Measurements from ENCODE around the gene PPARGC1A. TPM values are rescaled to one million over a fixed set of nuclear protein-coding genes. Genes with fewer than 3 reads are reported as not detected.

The PPARGC1A gene
- total RNA-seq, 2 donors from 2014 or later, result 8.9 to 10.2 TPM

DNA sequence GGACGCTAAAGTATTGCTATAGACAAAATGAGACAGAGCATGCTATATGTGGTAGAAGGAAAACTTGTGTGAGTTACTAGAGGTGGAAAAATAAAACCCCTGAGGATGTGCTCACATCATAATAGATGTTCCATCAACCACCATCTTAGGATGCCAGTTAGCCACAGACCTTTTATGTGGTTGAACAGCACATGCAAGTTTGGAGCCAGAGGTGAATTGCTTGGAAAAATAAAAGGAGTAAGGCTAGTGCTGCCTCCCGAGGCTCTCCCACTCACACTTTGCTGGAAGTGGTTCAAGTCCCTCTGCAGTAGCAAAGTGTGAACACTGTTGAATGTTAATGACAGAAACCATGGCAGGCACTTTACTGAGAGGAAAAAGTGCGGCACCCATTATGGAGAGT, 39.4 kb upstream of the PPARGC1A start:
- H3K9me3 ChIP-seq (ENCODE audit: control insufficient read depth, low read length), result no peaks in the 10 kb centered on the region
- Mint-ChIP-seq H3K27ac (no peak overlapping the region), H3K4me1 (peaks cover 38% of the 10 kb centered on the region), H3K9me3 (no peaks in the 10 kb centered on the region), H3K36me3 (ENCODE audit: low read depth) (no peaks in the 10 kb centered on the region), H3K27me3 (ENCODE audit: insufficient read depth) (no peaks in the 10 kb centered on the region), H3K4me3 (no peak overlapping the region)
- no peak overlapping the region for H3K27ac ChIP-seq (ENCODE audit: low read depth, low read length)
- DNase-seq, result no peak
- no peak overlapping the region for H3K4me3 ChIP-seq (ENCODE audit: low read length)
- no peaks in the 10 kb centered on the region for H3K36me3 ChIP-seq (ENCODE audit: control insufficient read depth, insufficient read depth, low read length)
- H3K27me3 ChIP-seq (ENCODE audit: control insufficient read depth, insufficient read depth, low read length, poor library complexity, severe bottlenecking), result no peaks in the 10 kb centered on the region
- WGBS, 2 experiments (ENCODE audit: insufficient coverage in 1 of 2, insufficient read length in 1 of 2), result 90 to 96% methylated on average over 2 to 3 of the region's 3 CpGs
- peaks cover 7% of the 10 kb centered on the region for H3K4me1 ChIP-seq (ENCODE audit: control insufficient read depth, insufficient read depth, low read length)
- H3K9ac ChIP-seq (ENCODE audit: extremely low read depth, low read length, poor library complexity, severe bottlenecking), result no peak overlapping the region
- TF ChIP-seq CTCF (conservative IDR thresholded peaks at IDR 0.05), result no peak

GRCh38 chr4:23924556-23924955, 34.7 kb upstream of the PPARGC1A start:
- no peak for DNase-seq
- Histone ChIP-seq H3K27me3 (ENCODE audit: control insufficient read depth, insufficient read depth, low read length, poor library complexity, severe bottlenecking) (no peaks in the 10 kb centered on the region), H3K9me3 (ENCODE audit: control insufficient read depth, low read length) (no peaks in the 10 kb centered on the region), H3K4me1 (ENCODE audit: control insufficient read depth, insufficient read depth, low read length) (peaks cover 3% of the 10 kb centered on the region), H3K4me3 (ENCODE audit: low read length) (no peak overlapping the region), H3K27ac (ENCODE audit: low read depth, low read length) (no peak overlapping the region), H3K36me3 (ENCODE audit: control insufficient read depth, insufficient read depth, low read length) (no peaks in the 10 kb centered on the region), H3K9ac (ENCODE audit: extremely low read depth, low read length, poor library complexity, severe bottlenecking) (no peak overlapping the region)
- Mint-ChIP-seq H3K4me3 (no peak overlapping the region), H3K36me3 (ENCODE audit: low read depth) (no peaks in the 10 kb centered on the region), H3K4me1 (peaks cover 22% of the 10 kb centered on the region), H3K27me3 (ENCODE audit: insufficient read depth) (no peaks in the 10 kb centered on the region), H3K9me3 (no peaks in the 10 kb centered on the region), H3K27ac (no peak overlapping the region)
- no peak for TF ChIP-seq CTCF (conservative IDR thresholded peaks at IDR 0.05)
- WGBS, 2 experiments (ENCODE audit: insufficient coverage in 1 of 2, insufficient read length in 1 of 2), result 94% methylated on average over 4 of the region's 4 CpGs; no CpG with 5 or more reads in 1 of the 2 experiments

DNA sequence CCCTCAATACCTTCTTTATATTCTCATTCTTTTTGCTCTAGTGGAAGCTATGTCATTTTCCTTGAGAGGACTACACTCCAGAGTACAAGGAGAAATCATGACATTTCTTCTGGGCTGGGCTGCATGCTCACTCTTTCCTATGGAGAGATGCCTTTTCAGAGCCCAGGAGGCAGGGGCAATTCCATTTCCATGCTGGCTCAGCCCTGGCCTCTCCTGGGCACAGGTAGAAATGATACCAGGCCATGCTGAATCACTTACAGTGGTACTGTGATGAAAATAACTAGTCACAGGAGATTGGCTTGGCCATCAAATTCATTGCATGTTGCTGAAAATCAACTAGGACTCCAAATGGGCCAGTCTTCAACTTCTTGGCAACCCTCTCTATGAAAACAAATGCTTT, 34.0 kb upstream of the PPARGC1A start:
- peaks cover 22% of the 10 kb centered on the region for H3K4me1 Mint-ChIP-seq
- H3K27me3 Mint-ChIP-seq (ENCODE audit: insufficient read depth), result no peaks in the 10 kb centered on the region

More for the DNA sequence above, 34.0 kb upstream of the PPARGC1A start:
- no peaks in the 10 kb centered on the region for H3K27me3 ChIP-seq (ENCODE audit: control insufficient read depth, insufficient read depth, low read length, poor library complexity, severe bottlenecking)
- H3K36me3 ChIP-seq (ENCODE audit: control insufficient read depth, insufficient read depth, low read length), result no peaks in the 10 kb centered on the region
- no peaks in the 10 kb centered on the region for H3K9me3 Mint-ChIP-seq
- H3K4me3 Mint-ChIP-seq, result no peak overlapping the region
- no peak overlapping the region for H3K4me3 ChIP-seq (ENCODE audit: low read length)
- peaks cover 3% of the 10 kb centered on the region for H3K4me1 ChIP-seq (ENCODE audit: control insufficient read depth, insufficient read depth, low read length)
- DNase-seq, result no peak
- no peak overlapping the region for H3K9ac ChIP-seq (ENCODE audit: extremely low read depth, low read length, poor library complexity, severe bottlenecking)
- no peak overlapping the region for H3K27ac Mint-ChIP-seq
- TF ChIP-seq CTCF (conservative IDR thresholded peaks at IDR 0.05), result peak; percentile 49
- no peaks in the 10 kb centered on the region for H3K9me3 ChIP-seq (ENCODE audit: control insufficient read depth, low read length)
- no peak overlapping the region for H3K27ac ChIP-seq (ENCODE audit: low read depth, low read length)
- H3K36me3 Mint-ChIP-seq (ENCODE audit: low read depth), result no peaks in the 10 kb centered on the region

Measured in endodermal cell (in vitro differentiated cells).